CD4-positive, alpha-beta T cell treated with Interleukin-21 for 1 hour (primary cell): ENCODE results near the gene CFAP91.
"Not testable (repeated sequence)": the region's sequence is repeated elsewhere in the genome, so short reads cannot be mapped to it uniquely, and the experiment has no call there.

Experiments used
- DNase-seq: peaks from one replicate; pipeline ENCODE4 v3.0.0-alpha.2; 2020

Gene CFAP91

GRCh38 chr3:119678209-119678608 is 24.6 kb upstream of the CFAP91 start:
- not testable (repeated sequence) for DNase-seq

DNA sequence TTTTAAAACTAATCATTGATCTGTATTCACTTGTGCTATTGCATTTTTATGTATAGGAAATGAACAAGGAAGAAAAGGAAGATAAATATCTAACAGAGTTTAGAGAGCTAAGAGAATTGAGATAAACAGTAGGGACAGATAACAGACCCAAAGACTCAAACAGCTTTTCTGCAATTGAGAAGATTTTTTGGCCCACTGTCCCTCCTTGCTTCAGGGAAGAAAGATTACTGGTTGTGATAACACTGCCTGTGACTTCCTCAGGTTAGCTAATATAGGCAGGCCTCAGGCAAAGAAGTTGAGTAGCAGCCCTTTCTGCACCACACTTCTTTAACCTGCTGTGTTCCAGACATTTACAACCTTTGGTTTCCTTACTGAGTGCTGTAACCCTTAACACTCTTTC is 22.9 kb upstream of the CFAP91 start:
- no peak for DNase-seq

DNA sequence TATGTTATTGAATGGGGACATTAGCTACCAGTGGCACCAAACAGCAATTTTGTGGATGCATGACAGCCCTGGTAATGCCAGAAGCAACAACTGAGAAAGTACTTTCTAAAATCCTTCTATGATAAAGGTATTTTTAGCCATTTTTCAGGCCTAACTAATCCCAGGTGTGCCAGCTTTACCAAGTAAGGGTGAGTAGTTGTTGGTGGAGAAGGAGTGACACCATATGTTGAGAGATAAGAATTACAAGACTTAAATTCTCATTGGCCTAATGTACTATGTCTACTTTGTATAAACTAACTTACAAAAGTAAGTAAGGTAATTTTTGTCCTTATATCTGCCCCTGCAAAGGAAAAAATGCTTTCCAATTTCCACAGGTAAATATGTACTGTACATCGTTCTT is 21.5 kb upstream of the CFAP91 start:
- peak; percentile 44 for DNase-seq

GRCh38 chr3:119683421-119683820 is 19.4 kb upstream of the CFAP91 start:
- no peak for DNase-seq

DNA sequence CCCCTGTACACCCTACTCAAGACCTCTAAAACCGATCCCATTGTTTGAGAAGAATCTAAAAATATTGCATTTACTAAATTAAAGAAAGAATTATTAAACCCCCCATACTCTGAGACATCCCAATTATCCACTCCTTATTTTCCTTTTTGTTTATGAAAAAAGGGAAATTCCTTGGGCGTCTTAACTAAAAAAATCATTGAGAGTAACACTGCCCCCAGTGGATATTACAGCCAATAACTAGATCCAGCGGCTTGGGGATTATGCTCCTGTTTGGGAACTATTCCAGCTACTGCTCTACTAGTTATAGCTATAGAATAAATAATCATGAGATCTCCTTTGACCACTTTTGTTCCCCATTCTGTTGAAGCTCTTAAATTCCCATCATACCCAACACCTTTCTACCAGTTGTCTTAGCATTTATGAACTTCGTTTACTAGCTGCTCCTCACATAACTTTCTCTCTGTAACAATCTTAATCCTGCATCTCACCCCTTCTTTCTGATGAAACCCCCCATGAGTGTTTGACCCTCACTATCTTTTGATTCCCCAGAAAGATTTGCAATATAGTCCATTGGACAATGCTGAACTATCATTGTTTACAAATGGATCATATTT is 12.7 kb upstream of the CFAP91 start:
- no peak for DNase-seq

GRCh38 chr3:119695480-119695879 is 7.3 kb upstream of the CFAP91 start:
- no peak for DNase-seq

DNA sequence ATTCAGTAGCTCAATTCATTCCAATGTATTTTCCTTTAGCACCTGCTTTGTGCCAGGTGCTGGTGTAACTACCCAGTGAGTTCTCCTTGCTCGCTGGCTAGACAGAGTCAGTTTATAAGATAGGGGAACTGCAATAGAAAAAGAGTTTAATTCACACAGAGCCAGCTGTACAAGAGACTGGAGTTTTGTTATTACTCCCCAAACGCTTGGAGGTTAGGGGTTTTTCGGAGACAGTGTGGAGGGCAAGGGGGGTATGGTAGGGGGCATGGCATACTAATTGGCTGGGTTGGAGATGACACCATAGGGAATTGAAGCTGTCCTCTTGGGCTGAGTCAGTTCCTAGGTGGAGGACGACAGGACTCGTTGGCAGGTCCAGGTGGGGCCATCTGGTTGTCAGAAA is 5.4 kb upstream of the CFAP91 start:
- DNase-seq, result no peak

GRCh38 chr3:119700269-119700919 is 2.4 kb upstream of the CFAP91 start:
- peak; percentile 70 for DNase-seq

DNA sequence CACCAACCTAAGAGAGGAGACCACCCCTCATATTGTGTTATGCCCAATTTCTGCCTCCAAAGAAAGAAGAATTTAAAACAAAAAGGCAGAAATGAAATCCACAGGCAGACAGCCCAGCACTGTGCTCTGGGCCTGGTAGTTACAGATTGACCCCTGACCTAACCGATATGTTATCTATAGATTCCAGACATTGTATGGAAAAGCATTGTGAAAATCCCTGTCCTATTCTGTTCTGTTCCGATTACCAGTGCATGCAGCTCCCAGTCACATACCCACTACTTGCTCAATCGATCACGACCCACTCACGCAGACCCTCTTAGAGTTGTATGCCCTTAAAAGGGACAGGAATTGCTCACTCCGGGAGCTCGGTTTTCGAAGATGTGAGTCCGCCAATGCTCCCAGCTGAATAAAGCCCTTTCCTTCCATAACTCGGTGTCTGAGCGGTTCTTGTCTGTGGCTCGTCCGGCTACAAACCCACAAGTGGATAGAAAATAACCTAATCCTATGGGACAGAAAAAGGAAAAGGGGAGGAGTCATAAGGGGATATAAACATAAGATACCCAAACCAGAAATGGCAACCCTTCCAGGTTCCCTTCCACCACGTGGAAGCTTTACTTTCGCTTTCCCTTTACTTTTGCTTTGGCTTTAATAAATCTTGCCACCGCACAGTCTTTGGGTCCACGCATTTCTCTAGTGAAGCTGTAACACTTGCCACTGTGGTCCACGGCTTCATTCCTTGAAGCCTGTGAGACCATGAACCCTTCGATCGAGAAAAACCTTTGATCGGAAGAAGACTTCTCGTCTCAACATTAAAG is 1.7 kb upstream of the CFAP91 start:
- DNase-seq, result peak; percentile 16

GRCh38 chr3:119703820-119704531 is 1.2 kb downstream of the CFAP91 start:
- DNase-seq, result no peak

DNA sequence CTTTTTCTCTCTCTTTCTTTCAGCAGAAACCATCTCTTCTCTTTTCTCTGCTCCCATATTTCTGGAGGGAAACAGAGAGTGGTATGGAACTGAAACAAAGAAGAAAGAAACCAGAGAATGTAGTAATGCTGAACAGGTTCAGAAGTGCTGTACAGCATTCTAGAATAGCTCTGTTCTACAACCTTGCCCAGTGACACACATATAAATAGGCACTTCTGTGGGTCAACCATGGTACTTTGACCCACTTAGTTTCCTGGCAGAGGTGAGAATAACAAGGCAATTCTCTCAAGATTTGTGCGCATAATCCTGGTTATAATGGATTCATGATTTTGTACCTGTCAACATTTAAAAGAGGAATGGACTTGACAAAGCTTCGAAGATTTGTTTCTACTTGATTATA is 12.3 kb downstream of the CFAP91 start:
- no peak for DNase-seq

GRCh38 chr3:119716998-119717397 is 14.2 kb downstream of the CFAP91 start:
- no peak for DNase-seq

DNA sequence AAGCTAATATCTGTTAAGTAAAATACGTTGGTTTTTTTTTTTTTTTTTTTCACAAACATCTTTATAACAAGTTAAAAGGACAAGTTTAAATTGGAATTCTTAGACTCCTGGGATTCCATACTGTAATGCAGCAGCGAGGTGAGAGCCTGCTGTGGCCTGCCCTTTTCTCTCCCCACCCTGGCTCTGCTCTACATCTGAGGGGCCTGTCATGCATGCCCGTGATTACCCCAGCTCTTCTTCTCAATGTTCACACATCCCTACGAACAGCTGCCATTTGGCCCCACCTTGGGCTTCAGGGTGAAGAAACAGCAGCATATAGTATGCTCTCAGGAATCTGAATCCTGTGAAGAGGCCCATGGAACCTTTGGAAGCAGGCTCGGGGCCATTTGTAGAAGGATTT is 14.7 kb downstream of the CFAP91 start:
- no peak for DNase-seq

GRCh38 chr3:119723022-119723421 is 20.2 kb downstream of the CFAP91 start:
- DNase-seq, result no peak

GRCh38 chr3:119726909-119727308 is 24.1 kb downstream of the CFAP91 start:
- no peak for DNase-seq

GRCh38 chr3:119729996-119730395 is 27.2 kb downstream of the CFAP91 start:
- no peak for DNase-seq

DNA sequence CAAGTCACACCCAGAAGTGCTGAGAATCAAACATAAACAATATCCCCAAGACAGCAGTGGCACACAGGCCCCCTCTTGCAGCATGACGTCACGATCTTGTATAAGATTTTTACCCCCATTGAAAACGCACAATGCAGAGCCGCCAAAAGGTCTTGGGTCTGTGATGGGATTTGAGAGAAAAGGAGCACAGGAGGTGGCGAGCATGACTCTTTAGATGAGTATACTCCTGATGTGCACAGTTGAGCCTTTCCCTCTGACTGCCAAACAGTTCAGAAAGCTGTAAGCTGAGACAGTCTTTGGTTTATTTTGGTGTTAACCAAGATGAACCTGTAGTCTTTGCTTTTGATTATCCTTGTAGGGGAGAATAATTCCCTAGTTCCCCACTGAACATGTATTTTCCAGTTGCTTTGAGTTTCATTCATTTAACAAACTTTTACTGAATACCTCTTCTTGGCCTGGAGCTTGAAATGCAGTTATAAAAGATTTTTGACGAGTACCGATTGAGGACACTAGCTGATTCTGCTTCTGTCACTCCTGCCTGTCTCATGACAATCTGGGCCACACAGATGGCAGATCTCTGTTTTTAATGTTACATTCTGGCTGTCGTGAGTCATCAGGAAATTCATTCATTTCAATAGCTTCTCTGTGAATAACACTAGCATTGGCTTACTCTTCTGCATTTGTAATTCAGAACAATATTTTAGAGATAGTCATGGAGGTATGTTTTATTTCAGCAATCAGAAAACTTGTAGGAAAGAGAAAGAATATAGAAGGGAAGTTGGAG is 28.9 kb downstream of the CFAP91 start:
- DNase-seq, result no peak

- DNase-seq, result no peak
Measured at GRCh38 chr3:119733812-119734211, 31.0 kb downstream of the CFAP91 start.

DNA sequence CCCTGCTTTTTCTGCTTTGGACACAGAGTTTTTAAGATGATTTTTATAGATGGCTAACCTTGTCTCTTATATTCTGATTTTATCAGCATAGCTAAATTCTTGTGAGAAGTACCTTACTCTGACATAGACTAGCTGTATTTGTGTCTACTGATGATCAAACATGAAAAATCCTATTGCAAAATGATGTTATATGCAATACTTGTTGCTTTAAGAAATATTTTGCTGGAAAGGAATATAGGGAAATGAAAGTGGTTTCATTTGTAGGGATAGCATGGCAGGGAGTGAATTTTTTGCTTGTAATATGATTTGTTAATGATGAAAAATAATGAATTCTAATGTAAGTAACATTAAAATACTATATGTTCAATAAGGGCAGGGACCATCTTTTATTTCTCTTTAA is 35.9 kb downstream of the CFAP91 start:
- no peak for DNase-seq

- DNase-seq, result no peak
Measured at GRCh38 chr3:119741657-119742590, 39.1 kb downstream of the CFAP91 start.

GRCh38 chr3:119743921-119744320 is 41.1 kb downstream of the CFAP91 start:
- no peak for DNase-seq

GRCh38 chr3:119745942-119746341 is 43.1 kb downstream of the CFAP91 start:
- no peak for DNase-seq
